Amniotic epithelial cell (primary cell): Measurements from ENCODE around the gene ANO2.
"Not testable (repeated sequence)": the region's sequence is repeated elsewhere in the genome, so short reads cannot be mapped to it uniquely, and the experiment has no call there.

Experiments
- DNase-seq: peaks from one replicate; pipeline ENCODE4 v3.0.0-alpha.2; 2010; ENCODE audit warnings: low read depth

ANO2 gene

DNA sequence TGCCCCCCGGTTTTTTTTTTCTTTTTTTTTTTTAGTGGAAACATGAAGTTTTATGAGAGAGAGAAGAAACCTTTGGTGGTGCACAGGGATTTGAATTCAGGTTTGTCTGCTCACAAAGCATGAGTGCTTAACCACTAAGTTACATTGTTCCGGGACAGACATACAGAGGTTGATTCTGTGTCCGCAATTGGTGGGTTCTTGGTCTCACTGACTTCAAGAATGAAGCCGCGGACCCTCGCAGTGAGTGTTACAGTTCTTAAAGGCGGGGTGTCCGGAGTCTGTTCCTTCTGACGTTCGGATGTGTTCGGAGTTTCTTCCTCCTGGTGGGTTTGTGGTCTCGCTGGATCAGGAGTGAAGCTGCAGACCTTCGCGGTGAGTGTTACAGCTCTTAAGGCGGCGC lies 57.2 kb downstream of the ANO2 start:
- DNase-seq: not testable (repeated sequence)

DNA sequence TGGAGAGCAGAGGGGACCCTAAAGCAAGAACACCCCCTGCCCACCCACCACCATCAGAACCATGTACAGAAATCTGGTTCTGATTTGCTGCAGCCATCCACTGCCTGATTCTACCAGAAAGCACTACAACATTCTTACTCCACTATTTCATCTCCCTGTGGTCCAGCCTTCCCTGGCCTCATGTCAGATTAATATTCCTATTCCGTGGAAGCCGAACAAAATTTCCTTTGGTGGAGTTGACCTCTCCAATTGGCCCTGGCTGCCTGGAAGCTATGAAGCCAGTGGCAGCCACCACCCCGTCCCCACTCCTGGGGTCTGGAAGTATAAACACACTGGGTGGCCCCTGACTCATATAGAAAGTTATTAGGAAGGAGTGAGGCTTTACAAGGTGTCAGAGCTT lies 60.2 kb downstream of the ANO2 start:
- no peak for DNase-seq

DNA sequence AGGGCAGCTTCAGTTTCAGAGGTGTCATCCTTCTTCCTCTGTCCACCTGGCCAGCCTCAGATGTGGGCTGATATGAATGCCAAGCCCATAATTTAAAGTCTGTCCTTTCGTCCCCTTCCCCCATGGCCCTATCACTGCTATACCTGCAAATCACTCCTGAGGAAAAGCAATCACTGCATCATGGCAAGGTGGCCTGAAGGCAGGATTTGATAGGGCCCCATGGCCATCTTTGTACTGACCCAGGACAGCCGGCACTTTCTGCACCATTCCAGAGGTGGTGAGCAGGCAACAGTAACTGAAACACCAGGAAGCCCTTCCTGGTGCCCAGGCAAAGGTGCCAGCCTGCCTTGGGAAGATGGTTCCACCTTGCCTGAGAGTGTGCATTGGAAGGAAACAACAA lies 60.8 kb downstream of the ANO2 start:
- DNase-seq: no peak

DNA sequence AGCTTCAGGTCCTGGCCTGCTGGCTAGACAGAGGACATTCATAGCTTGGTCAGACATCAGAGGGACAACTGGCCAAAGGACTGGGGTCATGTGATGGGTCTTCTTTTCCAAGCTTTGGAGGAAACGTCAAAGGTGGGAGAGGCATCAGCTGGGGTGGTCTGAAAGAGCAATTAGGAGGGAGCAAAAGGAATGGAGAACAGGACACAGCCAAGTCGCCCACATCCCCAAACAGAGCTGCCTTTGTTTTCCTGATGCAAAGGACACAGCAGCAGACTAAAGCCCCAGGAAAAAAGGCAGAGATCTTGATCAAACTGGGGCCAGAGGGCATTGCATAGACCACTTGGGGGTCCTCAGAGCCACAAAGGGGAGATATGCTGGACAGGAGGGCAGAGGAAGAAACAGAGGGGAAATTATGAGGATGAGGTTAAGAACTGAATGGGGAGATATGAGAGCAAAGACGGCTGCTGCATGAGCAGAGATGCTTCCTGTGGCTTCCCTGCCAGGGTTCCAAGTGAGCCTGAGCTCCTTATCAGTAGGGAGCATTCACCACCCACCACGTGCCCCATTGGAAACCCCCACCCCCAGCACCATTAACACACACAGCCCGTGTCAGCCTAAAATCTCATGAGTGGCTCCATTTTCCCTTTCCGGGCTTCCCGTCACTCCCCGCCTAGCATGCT lies 62.4 kb downstream of the ANO2 start:
- no peak for DNase-seq

DNA sequence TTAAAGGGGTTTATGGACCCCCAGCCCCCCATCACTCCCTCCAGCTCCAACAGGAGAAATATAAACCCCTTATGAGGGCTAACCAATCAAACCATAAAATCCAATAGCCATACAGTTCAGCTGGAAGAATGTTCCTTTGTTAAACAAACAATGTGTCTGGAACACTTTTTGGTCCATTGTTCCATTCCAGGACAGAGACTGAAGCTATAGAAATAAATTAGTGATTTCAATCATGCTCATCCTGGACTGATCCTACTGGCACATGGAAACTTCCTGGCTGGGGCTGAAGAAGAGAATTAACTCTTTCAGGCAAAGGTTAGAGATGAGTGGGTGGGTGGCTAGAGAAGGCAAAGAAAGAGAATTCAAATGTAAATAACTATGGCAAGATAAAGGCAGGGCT lies 63.4 kb downstream of the ANO2 start:
- no peak for DNase-seq

DNA sequence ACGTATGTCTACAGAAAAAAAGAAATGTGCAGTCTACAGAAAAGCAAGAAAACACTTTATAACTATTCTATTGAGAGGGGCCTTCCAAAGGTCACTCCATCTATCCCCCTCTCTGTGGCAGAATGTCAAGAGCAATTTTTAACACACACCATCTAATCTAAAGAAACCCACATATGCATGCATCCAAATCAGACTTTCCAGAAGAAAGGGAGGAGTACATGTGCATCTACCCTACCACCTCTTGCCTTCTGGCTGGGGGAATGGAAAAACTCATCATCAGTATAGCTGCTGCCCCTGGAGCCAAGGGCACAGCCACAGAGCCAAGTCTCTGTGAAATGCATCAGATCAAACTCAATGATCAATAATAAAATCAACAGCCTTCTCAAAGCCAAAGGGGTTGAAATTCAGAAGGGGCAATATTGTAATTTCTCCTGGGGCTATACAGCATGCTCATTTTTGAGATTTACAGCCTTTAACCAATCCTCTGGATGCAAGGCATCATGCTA lies 63.9 kb downstream of the ANO2 start:
- no peak for DNase-seq

DNA sequence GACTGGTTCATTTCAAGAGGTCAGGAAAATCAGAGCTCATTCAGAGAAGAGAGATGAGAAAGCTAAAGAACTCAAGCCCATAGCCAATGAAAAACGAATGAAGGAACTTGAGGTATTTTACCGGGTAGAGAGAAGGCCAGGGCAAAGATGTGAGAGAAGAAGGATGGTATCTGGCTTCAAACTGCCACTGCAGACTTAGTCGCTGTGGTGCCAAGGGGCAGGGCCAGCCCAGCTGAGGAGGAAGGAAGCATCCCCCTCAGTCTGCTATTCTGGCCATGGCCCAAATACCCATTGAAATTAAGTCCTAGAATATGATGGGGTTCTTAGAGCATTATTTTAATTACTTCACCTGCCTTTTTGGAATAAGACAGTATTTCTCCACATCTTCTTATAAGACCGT lies 69.2 kb downstream of the ANO2 start:
- no peak for DNase-seq

DNA sequence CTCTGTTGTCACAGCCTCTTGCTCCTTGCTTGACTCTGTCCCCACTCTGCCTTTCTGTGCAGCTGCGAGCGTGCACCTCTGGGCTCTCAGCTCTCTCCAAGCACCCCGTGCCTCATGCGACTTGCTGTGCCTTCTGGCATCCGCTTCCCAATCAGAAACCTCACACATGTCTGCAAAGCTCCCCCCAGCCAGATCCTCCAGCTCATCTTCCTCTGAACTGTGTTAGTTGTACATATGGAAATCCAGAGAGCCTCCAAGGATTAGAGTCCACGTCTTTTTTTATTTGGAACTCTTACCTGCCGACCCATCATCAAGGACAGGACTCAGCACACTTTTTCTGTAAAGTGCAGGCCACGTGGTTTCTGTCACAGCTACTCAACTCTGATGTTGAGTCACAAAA lies 70.5 kb downstream of the ANO2 start:
- DNase-seq: no peak

DNA sequence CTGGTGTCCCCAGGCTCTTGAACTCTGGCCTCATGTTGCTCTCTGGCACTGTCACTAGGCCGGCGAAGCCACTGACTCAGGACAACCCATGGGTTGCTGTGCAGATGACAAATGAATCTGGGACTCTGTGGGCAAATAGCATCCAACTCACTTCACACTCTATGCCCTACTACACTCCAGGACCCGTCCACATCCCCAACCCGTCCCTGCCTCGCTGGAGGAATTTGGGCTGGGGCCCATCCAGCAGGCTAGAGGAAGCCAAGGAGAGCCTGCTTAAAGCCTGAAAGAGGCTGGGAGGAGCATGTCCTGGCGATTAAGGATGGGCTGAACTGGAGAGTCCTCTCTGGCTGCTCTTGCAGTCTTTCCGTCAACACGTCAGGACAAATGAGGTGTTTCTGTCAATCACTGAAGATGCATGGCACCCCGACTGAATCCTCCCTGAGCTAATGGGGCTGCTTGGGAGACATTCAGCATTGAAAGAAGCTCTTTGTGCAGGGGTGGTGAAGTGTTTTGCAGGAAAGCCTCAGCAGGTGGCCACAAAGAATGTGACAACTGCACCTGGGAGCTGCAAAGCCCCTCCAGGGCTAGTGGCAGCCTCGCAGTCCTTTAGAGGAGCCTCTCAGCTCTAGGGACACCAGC lies 71.7 kb downstream of the ANO2 start:
- no peak for DNase-seq

DNA sequence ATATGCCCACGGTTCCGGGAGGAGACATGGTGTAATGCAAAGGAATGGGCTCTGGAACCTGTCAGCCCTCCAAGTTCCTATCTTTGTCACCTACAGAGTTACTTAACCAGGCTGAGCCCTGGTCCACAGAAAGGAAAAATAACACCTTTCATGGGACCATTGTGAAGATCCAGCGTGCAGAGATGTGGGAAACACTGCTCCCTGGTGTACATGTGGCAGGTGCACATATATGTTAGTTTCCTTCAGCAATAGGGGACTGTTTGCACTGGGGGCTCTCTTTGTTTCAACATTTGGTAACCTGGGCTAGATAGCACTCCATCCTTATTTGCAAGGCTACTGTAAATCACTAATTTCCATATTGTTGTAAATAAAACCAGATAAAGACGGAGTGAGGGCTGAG lies 72.3 kb downstream of the ANO2 start:
- no peak for DNase-seq

DNA sequence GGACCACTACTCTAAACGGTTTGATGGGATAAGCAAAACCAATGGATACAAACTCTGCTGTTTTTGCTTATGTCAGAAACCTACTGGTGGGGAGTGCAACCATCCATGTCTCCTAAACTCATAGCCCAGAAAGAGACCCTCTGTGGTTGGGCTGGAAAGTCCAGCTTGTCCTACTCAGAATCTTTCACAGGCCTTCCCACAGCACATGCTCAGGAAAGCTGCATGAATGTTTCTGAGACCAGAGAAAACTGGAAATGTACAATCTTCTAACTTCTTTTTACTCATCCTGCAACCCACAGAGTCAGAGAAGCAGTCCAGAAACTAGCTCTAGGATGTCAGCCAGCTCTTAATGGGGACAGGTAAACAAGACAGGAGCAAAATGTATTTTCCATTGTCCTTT lies 73.3 kb downstream of the ANO2 start:
- DNase-seq: no peak

DNA sequence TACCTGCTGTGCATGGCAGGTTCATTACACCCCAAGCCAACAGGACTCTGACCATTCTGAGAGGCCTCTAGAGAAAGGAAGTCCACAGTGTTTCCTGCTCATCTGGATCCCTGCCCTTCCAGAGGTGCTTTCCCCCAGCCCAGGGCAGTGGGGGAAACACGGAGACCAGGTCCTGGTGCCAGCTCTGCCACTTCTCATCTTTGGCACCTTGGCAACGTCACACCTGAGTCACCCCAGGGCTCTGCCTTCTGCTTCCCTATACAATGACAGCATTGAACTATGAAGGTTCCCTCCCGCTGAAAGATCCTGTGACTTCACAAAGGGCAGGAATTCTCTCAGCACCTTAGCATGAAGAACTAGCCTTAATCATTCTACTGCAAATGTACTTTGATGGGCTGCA lies 74.9 kb downstream of the ANO2 start:
- no peak for DNase-seq

DNA sequence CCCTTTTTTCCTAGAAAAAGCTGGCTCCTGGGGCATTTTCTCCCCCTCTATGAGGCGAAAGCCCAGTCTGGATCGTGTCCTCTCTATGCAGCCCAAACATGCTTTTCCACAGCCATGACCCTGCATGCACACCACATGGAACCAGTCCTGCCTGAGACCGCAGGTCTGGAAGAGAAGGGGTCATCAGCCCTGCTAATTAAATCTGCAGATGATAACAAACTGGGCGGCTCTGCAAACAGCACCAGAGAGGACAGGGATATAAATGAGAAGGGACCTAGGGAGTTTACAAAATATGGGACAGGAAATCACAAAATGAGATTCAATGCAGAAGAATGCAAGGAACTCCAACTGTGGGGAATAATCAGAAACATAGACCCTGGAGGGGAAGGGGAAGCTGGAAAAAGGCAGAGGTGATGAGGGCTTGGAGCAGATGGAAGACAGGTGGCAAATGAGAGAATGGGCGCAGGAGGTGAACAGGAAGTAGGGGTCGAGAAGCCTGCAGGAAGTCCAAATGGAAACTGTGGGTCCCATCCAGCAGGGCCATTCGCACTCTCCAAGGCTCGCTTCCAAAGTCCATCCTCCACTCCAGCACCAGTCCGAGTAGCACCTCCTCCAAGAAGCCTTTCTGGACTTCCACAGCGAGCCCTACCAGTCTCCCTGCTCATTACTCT lies 76.3 kb downstream of the ANO2 start:
- no peak for DNase-seq

DNA sequence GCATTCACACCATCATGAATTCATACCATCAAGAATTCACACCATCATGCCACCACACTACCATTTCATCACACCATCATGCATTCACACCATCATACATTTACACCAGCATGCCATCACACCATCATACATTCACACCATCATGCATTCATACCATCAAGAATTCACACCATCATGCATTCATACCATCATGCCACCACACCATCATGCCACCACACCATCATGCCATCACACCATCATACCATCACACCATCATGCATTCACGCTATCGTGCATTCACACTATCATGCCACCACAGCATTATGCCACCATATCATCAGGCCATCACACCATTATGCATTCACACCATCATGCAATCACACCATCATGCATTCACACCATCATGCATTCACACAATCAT lies 79.7 kb downstream of the ANO2 start:
- no peak for DNase-seq

DNA sequence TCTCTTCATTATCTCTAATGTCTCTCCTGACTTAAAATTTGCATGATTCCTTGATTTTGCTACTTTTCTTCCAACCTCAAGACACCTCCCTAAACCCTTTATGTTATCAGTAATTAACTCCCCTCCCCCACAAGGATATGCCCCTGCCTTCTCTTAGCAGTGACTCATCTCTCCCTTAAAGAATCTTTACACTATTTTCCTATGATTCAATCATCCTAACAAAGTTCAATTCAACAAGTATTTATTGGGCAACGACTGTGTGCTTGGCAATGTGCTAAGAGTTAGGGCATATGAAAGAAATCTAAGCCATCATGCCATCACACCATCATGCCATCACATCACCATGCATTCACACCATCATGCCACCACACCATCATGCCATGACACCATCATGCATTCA lies 80.1 kb downstream of the ANO2 start:
- no peak for DNase-seq

DNA sequence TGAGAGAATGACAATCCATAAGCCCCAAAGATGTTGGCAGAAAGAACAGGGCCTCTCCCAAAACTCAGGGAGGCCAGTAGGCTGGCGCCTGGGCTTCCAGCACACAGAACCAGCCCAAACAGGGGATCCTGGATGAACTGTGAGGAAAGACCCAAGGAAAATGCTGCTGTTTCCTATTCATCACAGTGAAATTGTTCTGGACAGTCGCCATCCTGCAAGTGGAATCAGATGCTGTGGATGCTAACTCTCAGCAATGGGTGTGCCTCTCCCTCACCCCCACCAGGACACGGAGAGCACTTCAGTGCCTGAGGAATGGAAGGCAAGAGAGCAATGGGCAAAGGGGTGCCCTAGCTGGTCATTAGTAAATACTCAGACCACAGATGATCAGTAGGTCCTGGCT lies 80.8 kb downstream of the ANO2 start:
- DNase-seq: no peak

DNA sequence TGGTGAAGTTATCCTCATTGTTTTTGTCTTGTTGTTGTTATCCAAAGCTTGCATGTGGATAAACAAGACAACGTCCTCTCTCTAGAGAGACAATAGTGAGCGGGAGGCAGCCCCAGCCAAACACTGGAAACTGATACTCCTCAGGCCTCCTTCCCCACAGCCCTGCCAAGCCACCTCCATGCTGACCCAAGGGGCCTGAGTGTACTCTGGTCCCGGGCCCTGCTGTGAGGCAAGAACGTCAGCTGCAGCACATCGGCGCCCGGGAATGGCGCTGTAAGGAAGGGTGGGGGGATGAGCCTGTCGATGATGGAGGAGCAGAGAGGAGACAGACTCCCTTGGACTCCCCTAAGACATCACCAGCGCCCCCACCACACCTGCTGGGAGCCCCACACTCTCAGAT lies 83.6 kb downstream of the ANO2 start:
- DNase-seq: no peak

DNA sequence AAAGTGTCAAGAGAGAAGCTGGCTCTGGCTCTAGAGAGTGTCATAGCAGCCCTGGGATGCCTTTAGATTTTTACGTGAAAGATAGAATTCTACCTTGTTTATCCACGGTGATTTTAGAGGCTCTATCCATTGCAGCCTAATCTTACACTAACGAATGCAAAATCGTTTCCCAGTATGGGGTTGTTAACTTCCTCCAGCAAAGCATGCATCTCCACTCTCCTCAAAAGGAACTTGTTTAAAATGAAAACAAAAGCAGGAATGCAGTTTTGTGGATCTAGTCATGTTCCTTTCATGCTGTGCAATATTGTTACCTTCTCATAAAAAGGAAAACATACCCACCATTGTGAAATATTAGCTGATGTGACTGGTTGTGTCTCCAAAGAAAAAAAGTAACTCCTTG lies 88.4 kb downstream of the ANO2 start:
- no peak for DNase-seq

DNA sequence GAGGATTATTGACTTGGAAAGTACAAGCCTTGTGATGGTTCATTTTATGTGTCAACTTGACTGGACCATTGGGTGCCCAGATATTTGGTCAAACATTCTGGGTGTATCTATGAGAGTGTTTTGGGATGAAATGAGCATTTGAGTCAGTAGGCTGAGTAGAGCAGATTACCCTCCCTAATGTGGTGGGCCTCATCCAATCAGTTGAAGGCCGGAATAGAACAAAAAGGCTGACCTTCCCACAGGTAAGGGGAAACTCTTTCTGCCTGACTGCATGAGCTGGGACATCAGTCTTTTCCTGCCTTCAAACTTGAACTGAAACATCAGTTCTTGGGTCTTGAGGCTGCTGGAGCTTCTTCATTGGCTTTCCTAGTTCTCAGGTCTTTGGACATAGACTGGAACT lies 98.1 kb downstream of the ANO2 start:
- DNase-seq: no peak

DNA sequence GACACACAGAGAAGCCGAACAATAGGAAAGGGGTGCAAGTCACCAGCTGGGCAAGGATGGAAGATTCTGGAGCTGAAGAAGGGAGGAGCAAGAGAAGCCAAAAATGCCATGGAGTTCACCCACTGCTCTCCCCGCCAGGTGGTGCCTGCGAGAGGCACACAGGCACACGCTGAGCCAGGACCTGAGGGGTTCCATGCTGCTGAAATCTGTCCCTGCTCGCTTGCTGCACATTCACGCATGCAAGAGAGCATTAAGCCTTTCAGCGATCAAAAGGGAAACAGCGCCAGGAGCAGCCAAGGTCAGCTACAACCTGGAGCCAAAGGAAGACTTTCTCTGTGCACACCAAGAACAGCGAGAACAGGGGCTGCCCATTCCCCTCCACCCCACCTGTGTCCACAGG lies 104.1 kb downstream of the ANO2 start:
- DNase-seq: no peak

DNA sequence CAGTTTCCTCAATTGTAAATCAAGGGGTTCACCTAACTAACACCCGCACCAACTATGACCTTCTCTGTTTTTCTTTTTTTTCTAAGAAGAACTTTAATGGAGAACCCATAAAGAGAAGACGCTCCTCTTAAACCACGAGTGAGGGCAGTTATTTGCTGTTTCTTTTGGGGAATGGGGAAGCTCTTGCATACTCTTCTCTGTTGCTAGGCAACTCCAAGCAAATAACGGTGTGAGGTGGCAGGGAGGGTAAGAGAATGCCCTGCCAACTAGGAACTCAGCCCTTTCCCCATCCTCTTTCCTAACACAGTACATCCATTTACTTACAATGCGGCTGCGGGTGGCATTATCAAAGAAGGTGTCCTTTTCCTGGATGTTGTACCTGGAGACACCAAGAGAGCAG lies 114.9 kb downstream of the ANO2 start:
- no peak for DNase-seq

DNA sequence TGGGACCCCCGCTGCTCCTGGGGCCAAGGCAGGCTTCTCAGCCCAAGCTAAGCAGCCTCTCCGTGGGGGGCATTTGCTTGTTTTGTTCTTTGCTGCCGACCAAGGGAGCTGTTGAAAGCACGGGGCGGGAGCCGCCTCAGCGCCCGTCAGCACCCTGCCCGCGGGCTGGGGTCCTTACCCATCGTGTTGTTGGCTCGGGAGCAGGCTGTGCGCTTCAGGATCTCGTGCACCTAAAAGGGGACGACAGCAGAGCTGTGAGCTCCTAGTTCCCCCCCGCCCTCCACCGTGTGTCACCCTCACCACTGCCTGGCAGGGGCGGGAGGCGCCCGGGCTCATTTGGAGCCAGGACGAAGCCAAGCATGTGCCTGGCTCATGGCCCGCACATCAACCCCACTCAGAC lies 117.5 kb downstream of the ANO2 start:
- DNase-seq: no peak

DNA sequence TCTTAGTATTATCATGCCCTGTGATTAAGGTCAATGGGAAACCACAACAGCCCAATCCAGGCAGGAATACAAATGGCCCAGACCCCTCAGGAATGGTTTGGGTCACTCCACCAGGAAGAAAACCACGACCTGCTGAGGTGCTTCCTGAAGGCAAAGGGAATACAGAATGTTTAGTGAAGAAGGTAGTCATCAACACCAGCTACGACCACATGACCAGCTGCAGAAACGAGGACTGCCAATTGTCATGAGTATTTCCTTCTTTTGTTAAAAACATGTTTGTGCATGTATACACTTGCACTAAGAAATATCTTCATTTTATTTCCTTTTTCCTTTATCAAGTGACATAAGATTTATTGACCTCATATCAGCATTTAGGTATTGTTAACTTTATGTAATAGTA lies 119.3 kb downstream of the ANO2 start:
- DNase-seq: not testable (repeated sequence)

DNA sequence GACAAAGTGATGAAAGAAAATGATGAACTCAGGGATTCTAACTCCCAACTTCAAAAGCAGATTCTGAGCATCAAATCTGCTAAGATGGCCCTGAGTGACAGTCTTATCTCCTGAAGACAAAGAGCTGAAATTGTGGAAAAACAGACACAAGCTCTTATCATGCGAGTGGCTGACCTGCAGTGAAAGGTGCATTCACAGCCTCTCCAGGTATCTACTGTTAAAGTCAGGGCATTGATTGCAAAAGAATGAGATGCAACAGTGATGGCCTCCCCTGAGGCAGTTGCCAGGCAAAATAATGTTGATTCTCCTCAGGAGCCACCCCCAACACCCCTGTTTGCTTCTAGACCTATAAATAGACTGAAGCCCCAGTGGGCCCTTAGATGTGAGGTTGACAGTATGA lies 126.2 kb downstream of the ANO2 start:
- not testable (repeated sequence) for DNase-seq
